ENCODE measurements around the gene PSEN1.

- TF ChIP-seq CTCF (conservative IDR thresholded peaks at IDR 0.05; ENCODE audit: low read depth, low read length) (no peak), EZH2 (IDR thresholded peaks at IDR 0.05; ENCODE audit: low read length, unreplicated experiment) (no peak)
Observed at GRCh38 chr14:73207615-73208014, 71.3 kb downstream of the PSEN1 start.

All from PC-3 (cell line).